HEK293 (cell line): ENCODE results near the gene LRRN2.
A peak's percentile ranks its signal among the peaks of the same experiment; 100 is the strongest.

ENCODE experiments used
- CTCF ChIA-PET: fragments of 350-600 bp; formaldehyde crosslinking; extraction: SDS; loops from one replicate; lab custom pipeline; 2021; ENCODE audit warnings: antibody characterized with exemption; lab: Yijun Ruan, JAX
- POLR2A ChIA-PET: fragments of 300-600 bp; formaldehyde crosslinking; extraction: SDS; loops from one replicate; lab custom pipeline; 2020; ENCODE audit warnings: antibody characterized with exemption, inconsistent platforms; lab: Yijun Ruan, JAX
- H3K27ac ChIP-seq: fragments of 200-500 bp; sonication (Bioruptor generic); 2 replicates; pipeline ENCODE4 v1.5.1; 2014; ENCODE audit warnings: low read depth, low read length, control low read depth, inconsistent platforms; ENCODE audit errors: extremely low read depth
- H3K36me3 ChIP-seq, 2 experiments: fragments of 200-500 bp in 1 of 2; sonication (Bioruptor generic) in 1 of 2; 1 replicate in 1 of 2; 2 replicates in 1 of 2; pipeline ENCODE4 v1.5.1; 2014 to 2017; ENCODE audit warnings: inconsistent platforms in 2 of 2, low read length in 2 of 2; ENCODE audit not compliant: control insufficient read depth in 2 of 2, insufficient read depth in 1 of 2
- H3K4me1 ChIP-seq: fragments of 200-500 bp; sonication (Bioruptor generic); 2 replicates; pipeline ENCODE4 v1.5.1; 2014; ENCODE audit warnings: mild to moderate bottlenecking, low read length, inconsistent platforms; ENCODE audit not compliant: control insufficient read depth, insufficient read depth
- H3K4me3 ChIP-seq: 2 replicates; pipeline ENCODE4 v1.5.1; 2011; ENCODE audit warnings: low read depth, mild to moderate bottlenecking, control low read depth, low read length, moderate library complexity
- H3K9me3 ChIP-seq: fragments of 200-500 bp; sonication (Bioruptor generic); 2 replicates; pipeline ENCODE4 v1.5.1; 2014; ENCODE audit warnings: low read depth, low read length, inconsistent platforms; ENCODE audit not compliant: control insufficient read depth, insufficient read depth
- BCL11B ChIP-seq: fragments of 450-650 bp; formaldehyde crosslinking; IDR thresholded peaks from 2 replicates; pipeline ENCODE4 v1.5.1; 2016; ENCODE audit warnings: low read depth, missing biosample characterization, missing genetic modification characterization
- EGR2 ChIP-seq: fragments of 450-650 bp; formaldehyde crosslinking; IDR thresholded peaks from 2 replicates; pipeline ENCODE4 v1.5.1; 2016; ENCODE audit warnings: low read depth, missing biosample characterization, missing genetic modification characterization
- KLF1 ChIP-seq: fragments of 450-650 bp; formaldehyde crosslinking; IDR thresholded peaks from 2 replicates; pipeline ENCODE4 v1.5.1; 2016; ENCODE audit warnings: missing biosample characterization, missing genetic modification characterization
- ZBTB7A ChIP-seq: fragments of 450-650 bp; formaldehyde crosslinking; IDR thresholded peaks from 2 replicates; pipeline ENCODE4 v1.5.1; 2016; ENCODE audit warnings: low read depth, missing biosample characterization, missing genetic modification characterization
- ZFHX2 ChIP-seq: fragments of 450-650 bp; formaldehyde crosslinking; conservative IDR thresholded peaks from 2 replicates; pipeline ENCODE4 v1.5.1; 2016; ENCODE audit warnings: missing biosample characterization, missing genetic modification characterization
- ZFP69B ChIP-seq: fragments of 450-650 bp; formaldehyde crosslinking; IDR thresholded peaks from 2 replicates; pipeline ENCODE4 v1.5.1; 2016; ENCODE audit warnings: missing biosample characterization, missing genetic modification characterization
- ZIC2 ChIP-seq: fragments of 450-650 bp; formaldehyde crosslinking; IDR thresholded peaks from 2 replicates; pipeline ENCODE4 v1.5.1; 2016; ENCODE audit warnings: missing biosample characterization, missing genetic modification characterization
- ZNF175 ChIP-seq: fragments of 450-650 bp; formaldehyde crosslinking; IDR thresholded peaks from 2 replicates; pipeline ENCODE4 v1.5.1; 2016; ENCODE audit warnings: missing biosample characterization, missing genetic modification characterization
- ZNF23 ChIP-seq: fragments of 450-650 bp; formaldehyde crosslinking; IDR thresholded peaks from 2 replicates; pipeline ENCODE4 v1.5.1; 2016; ENCODE audit warnings: missing biosample characterization, missing genetic modification characterization, borderline replicate concordance
- ZNF239 ChIP-seq: fragments of 450-650 bp; formaldehyde crosslinking; IDR thresholded peaks from 2 replicates; pipeline ENCODE4 v1.5.1; 2016; ENCODE audit warnings: missing biosample characterization, missing genetic modification characterization
- ZNF302 ChIP-seq: fragments of 450-650 bp; formaldehyde crosslinking; IDR thresholded peaks from 2 replicates; pipeline ENCODE4 v1.5.1; 2016; ENCODE audit warnings: missing biosample characterization, missing genetic modification characterization, low read depth
- ZNF501 ChIP-seq: fragments of 450-650 bp; formaldehyde crosslinking; IDR thresholded peaks from 2 replicates; pipeline ENCODE4 v1.5.1; 2016; ENCODE audit warnings: missing biosample characterization, missing genetic modification characterization
- ZNF561 ChIP-seq: fragments of 450-650 bp; IDR thresholded peaks from 2 replicates; pipeline ENCODE4 v1.5.1; 2018; ENCODE audit warnings: missing biosample characterization, missing genetic modification characterization, borderline replicate concordance
- ZNF585B ChIP-seq: fragments of 450-650 bp; formaldehyde crosslinking; IDR thresholded peaks from 2 replicates; pipeline ENCODE4 v1.5.1; 2016; ENCODE audit warnings: missing biosample characterization, missing genetic modification characterization
- ZNF768 ChIP-seq: fragments of 450-650 bp; formaldehyde crosslinking; IDR thresholded peaks from 2 replicates; pipeline ENCODE4 v1.5.1; 2018; ENCODE audit warnings: missing biosample characterization, mild to moderate bottlenecking, missing genetic modification characterization
- ZNF777 ChIP-seq: fragments of 450-650 bp; formaldehyde crosslinking; IDR thresholded peaks from 2 replicates; pipeline ENCODE4 v1.5.1; 2017; ENCODE audit warnings: missing biosample characterization, missing genetic modification characterization, borderline replicate concordance
- TF ChIP-seq, protein P1 (sequence below): fragments of 450-650 bp; formaldehyde crosslinking; IDR thresholded peaks from 2 replicates; pipeline ENCODE4 v1.5.1; 2016; ENCODE audit warnings: missing biosample characterization, missing genetic modification characterization
- TF ChIP-seq, protein P2 (sequence below): fragments of 450-650 bp; formaldehyde crosslinking; IDR thresholded peaks from 2 replicates; pipeline ENCODE4 v1.5.1; 2016; ENCODE audit warnings: missing biosample characterization, missing genetic modification characterization
- TF ChIP-seq, protein P3 (sequence below): sonication (generic); formaldehyde crosslinking; IDR thresholded peaks from 2 replicates; pipeline ENCODE4 v1.8.1; 2022; ENCODE audit warnings: mild to moderate bottlenecking, moderate library complexity, missing genetic modification reagents
- TF ChIP-seq, protein P4 (sequence below): fragments of 450-650 bp; formaldehyde crosslinking; IDR thresholded peaks from 2 replicates; pipeline ENCODE4 v1.5.1; 2017; ENCODE audit warnings: missing biosample characterization, missing genetic modification characterization
- TF ChIP-seq, protein P5 (sequence below): fragments of 450-650 bp; formaldehyde crosslinking; IDR thresholded peaks from 2 replicates; pipeline ENCODE4 v1.5.1; 2016; ENCODE audit warnings: missing biosample characterization, missing genetic modification characterization
- TF ChIP-seq, protein P6 (sequence below): fragments of 450-650 bp; formaldehyde crosslinking; IDR thresholded peaks from 2 replicates; pipeline ENCODE4 v1.5.1; 2016; ENCODE audit warnings: missing biosample characterization, missing genetic modification characterization, borderline replicate concordance

LRRN2 gene

DNA sequence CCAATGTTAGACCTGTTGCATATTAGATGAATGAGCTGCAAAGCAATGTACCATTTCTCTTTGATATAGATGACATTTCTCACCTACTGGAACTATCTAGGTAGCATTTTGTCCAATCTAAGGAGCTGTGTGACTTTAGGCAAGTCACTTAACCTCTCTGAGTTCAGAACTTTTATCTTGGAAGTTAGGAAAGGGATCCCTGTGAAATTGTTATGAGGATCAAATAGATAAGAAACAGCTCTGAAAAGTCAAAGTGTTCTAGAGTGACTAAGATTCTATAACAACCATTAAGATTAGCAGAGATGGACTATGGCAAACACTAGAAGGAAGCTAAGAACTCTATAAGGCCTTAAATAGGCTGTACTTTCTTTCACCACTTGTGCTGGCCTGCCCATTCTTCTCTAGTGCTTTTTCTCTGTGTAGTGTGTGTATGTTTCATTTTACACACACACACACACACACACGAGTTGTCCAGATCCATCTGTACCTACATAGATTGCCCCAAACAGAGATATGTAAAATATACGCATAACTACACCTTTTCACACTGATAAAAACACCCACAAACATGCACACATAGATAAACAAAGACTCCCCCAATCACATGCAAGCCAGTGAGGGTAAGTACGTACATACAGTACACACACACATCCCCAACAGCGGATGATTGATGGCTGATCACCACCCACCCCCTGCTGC, 19.4 kb upstream of the LRRN2 start:
- TF ChIP-seq, protein P1, sequence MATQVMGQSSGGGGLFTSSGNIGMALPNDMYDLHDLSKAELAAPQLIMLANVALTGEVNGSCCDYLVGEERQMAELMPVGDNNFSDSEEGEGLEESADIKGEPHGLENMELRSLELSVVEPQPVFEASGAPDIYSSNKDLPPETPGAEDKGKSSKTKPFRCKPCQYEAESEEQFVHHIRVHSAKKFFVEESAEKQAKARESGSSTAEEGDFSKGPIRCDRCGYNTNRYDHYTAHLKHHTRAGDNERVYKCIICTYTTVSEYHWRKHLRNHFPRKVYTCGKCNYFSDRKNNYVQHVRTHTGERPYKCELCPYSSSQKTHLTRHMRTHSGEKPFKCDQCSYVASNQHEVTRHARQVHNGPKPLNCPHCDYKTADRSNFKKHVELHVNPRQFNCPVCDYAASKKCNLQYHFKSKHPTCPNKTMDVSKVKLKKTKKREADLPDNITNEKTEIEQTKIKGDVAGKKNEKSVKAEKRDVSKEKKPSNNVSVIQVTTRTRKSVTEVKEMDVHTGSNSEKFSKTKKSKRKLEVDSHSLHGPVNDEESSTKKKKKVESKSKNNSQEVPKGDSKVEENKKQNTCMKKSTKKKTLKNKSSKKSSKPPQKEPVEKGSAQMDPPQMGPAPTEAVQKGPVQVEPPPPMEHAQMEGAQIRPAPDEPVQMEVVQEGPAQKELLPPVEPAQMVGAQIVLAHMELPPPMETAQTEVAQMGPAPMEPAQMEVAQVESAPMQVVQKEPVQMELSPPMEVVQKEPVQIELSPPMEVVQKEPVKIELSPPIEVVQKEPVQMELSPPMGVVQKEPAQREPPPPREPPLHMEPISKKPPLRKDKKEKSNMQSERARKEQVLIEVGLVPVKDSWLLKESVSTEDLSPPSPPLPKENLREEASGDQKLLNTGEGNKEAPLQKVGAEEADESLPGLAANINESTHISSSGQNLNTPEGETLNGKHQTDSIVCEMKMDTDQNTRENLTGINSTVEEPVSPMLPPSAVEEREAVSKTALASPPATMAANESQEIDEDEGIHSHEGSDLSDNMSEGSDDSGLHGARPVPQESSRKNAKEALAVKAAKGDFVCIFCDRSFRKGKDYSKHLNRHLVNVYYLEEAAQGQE (tag by site-specific recombination): no peak
- TF ChIP-seq ZFHX2 (tag by site-specific recombination): peak; percentile 32; the same call in 1 of the 2 replicates
- TF ChIP-seq KLF1 (tag by site-specific recombination): no peak
- TF ChIP-seq, protein P2, sequence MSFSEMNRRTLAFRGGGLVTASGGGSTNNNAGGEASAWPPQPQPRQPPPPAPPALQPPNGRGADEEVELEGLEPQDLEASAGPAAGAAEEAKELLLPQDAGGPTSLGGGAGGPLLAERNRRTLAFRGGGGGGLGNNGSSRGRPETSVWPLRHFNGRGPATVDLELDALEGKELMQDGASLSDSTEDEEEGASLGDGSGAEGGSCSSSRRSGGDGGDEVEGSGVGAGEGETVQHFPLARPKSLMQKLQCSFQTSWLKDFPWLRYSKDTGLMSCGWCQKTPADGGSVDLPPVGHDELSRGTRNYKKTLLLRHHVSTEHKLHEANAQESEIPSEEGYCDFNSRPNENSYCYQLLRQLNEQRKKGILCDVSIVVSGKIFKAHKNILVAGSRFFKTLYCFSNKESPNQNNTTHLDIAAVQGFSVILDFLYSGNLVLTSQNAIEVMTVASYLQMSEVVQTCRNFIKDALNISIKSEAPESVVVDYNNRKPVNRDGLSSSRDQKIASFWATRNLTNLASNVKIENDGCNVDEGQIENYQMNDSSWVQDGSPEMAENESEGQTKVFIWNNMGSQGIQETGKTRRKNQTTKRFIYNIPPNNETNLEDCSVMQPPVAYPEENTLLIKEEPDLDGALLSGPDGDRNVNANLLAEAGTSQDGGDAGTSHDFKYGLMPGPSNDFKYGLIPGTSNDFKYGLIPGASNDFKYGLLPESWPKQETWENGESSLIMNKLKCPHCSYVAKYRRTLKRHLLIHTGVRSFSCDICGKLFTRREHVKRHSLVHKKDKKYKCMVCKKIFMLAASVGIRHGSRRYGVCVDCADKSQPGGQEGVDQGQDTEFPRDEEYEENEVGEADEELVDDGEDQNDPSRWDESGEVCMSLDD: no peak
- no peak for TF ChIP-seq ZFP69B (tag by site-specific recombination)
- TF ChIP-seq ZNF501 (tag by site-specific recombination): no peak
- TF ChIP-seq, protein P3, sequence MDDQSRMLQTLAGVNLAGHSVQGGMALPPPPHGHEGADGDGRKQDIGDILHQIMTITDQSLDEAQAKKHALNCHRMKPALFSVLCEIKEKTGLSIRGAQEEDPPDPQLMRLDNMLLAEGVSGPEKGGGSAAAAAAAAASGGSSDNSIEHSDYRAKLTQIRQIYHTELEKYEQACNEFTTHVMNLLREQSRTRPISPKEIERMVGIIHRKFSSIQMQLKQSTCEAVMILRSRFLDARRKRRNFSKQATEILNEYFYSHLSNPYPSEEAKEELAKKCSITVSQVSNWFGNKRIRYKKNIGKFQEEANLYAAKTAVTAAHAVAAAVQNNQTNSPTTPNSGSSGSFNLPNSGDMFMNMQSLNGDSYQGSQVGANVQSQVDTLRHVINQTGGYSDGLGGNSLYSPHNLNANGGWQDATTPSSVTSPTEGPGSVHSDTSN (CRISPR knock-in tag): no peak
- no peak for TF ChIP-seq ZNF175 (tag by site-specific recombination)
- peak; percentile 56 for TF ChIP-seq EGR2 (tag by site-specific recombination)
- no peak for TF ChIP-seq ZNF561 (tag by site-specific recombination)
- TF ChIP-seq ZNF777 (tag by site-specific recombination): no peak
- TF ChIP-seq ZNF585B: no peak
- TF ChIP-seq, protein P4, sequence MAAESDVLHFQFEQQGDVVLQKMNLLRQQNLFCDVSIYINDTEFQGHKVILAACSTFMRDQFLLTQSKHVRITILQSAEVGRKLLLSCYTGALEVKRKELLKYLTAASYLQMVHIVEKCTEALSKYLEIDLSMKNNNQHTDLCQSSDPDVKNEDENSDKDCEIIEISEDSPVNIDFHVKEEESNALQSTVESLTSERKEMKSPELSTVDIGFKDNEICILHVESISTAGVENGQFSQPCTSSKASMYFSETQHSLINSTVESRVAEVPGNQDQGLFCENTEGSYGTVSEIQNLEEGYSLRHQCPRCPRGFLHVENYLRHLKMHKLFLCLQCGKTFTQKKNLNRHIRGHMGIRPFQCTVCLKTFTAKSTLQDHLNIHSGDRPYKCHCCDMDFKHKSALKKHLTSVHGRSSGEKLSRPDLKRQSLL: no peak
- TF ChIP-seq ZIC2 (tag by site-specific recombination): no peak
- no peak for TF ChIP-seq ZNF302
- TF ChIP-seq ZBTB7A (tag by site-specific recombination): no peak
- TF ChIP-seq ZNF23 (tag by site-specific recombination): no peak
- no peak for TF ChIP-seq ZNF239
- TF ChIP-seq, protein P5, sequence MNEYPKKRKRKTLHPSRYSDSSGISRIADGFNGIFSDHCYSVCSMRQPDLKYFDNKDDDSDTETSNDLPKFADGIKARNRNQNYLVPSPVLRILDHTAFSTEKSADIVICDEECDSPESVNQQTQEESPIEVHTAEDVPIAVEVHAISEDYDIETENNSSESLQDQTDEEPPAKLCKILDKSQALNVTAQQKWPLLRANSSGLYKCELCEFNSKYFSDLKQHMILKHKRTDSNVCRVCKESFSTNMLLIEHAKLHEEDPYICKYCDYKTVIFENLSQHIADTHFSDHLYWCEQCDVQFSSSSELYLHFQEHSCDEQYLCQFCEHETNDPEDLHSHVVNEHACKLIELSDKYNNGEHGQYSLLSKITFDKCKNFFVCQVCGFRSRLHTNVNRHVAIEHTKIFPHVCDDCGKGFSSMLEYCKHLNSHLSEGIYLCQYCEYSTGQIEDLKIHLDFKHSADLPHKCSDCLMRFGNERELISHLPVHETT: no peak
- no peak for TF ChIP-seq BCL11B (tag by site-specific recombination)
- peak; percentile 89 for TF ChIP-seq ZNF768 (tag by site-specific recombination)
- TF ChIP-seq, protein P6, sequence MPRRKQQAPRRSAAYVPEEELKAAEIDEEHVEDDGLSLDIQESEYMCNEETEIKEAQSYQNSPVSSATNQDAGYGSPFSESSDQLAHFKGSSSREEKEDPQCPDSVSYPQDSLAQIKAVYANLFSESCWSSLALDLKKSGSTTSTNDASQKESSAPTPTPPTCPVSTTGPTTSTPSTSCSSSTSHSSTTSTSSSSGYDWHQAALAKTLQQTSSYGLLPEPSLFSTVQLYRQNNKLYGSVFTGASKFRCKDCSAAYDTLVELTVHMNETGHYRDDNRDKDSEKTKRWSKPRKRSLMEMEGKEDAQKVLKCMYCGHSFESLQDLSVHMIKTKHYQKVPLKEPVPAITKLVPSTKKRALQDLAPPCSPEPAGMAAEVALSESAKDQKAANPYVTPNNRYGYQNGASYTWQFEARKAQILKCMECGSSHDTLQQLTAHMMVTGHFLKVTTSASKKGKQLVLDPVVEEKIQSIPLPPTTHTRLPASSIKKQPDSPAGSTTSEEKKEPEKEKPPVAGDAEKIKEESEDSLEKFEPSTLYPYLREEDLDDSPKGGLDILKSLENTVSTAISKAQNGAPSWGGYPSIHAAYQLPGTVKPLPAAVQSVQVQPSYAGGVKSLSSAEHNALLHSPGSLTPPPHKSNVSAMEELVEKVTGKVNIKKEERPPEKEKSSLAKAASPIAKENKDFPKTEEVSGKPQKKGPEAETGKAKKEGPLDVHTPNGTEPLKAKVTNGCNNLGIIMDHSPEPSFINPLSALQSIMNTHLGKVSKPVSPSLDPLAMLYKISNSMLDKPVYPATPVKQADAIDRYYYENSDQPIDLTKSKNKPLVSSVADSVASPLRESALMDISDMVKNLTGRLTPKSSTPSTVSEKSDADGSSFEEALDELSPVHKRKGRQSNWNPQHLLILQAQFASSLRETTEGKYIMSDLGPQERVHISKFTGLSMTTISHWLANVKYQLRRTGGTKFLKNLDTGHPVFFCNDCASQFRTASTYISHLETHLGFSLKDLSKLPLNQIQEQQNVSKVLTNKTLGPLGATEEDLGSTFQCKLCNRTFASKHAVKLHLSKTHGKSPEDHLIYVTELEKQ (tag by site-specific recombination): no peak
- no peaks in the 10 kb centered on the region for H3K4me1 ChIP-seq
- H3K36me3 ChIP-seq: no peaks in the 10 kb centered on the region
- ChIA-PET POLR2A (no interaction called here), CTCF (interaction anchor here (0.8 to 1.4 kb wide), 5 partner anchors 9 to 102 kb away, joined by 3 to 5 read pairs (median 4); no protein-coding TSS in a partner anchor)
- H3K4me3 ChIP-seq: no peak overlapping the region
- no peak overlapping the region for H3K27ac ChIP-seq
- H3K9me3 ChIP-seq: no peaks in the 10 kb centered on the region
